Upper lobe of right lung (tissue), 1 donor: ENCODE measurements around the gene KCND3. TPM values are rescaled to one million over a fixed set of nuclear protein-coding genes. Genes with fewer than 3 reads are reported as not detected.

Source experiments
- ATAC-seq: fragments of 200-7000 bp; cut with Tn5 transposase; one replicate; pipeline ENCODE4 v1.9.1; 2020; ENCODE audit warnings: mild to moderate bottlenecking, moderate library complexity
- DNase-seq: peaks from one replicate; pipeline ENCODE4 v3.0.0-alpha.2; 2020
- H3K27ac ChIP-seq: fragments of 200-600 bp; one replicate; pipeline ENCODE4 v1.8.0; 2022
- H3K27me3 ChIP-seq: fragments of 200-600 bp; one replicate; pipeline ENCODE4 v1.8.0; 2022; ENCODE audit warnings: mild to moderate bottlenecking
- H3K36me3 ChIP-seq: fragments of 200-600 bp; one replicate; pipeline ENCODE4 v1.8.0; 2022
- H3K4me1 ChIP-seq: fragments of 200-600 bp; one replicate; pipeline ENCODE4 v1.8.0; 2022
- H3K4me3 ChIP-seq: fragments of 200-600 bp; one replicate; pipeline ENCODE4 v1.8.0; 2022; ENCODE audit warnings: mild to moderate bottlenecking
- H3K9me3 ChIP-seq: fragments of 200-600 bp; one replicate; pipeline ENCODE4 v1.8.0; 2022
- intact Hi-C: fragments of 100-400 bp; cut with DNase I; formaldehyde crosslinking; loops from one replicate; pipeline ENCODE4 v1.11.0; 2022
- total RNA-seq: library from RNA; stranded (reverse); fragmentation: NEBNext Ultra II Directional; extraction: Animal tissue kit (Norgen Biotek cat#: 25700); gene quantifications from one replicate; pipeline ENCODE4 v1.2.1, GENCODE V29; 2021
- TF ChIP-seq, protein P1 (sequence below): fragments of 200-600 bp; IDR thresholded peaks from one replicate; pipeline ENCODE4 v1.8.0; 2022; ENCODE audit warnings: antibody characterized with exemption
- donor health status: DM: no; HTN: yes; CAD: no; lungs with severe emphysema.

The KCND3 gene
- total RNA-seq, 1 donor from 2014 or later = 6.3 TPM

DNA sequence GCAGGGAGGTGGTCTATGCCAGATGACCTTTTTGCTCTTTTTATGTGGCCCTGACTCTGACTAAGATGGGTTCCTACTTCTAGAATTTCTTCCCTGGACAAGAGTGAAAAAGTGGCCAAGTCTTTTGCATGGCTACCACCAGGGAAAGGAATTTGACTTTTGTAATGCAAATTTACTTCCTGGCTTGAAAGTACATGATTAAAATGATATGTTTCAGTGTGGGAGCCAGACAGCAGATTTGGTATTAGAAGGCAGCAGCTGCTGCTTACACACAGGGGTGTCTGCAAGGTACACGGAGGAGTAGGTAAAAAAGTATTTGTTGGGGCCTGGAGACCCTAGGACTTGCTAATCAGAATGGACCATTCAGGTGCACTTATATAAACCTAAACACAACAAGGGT is 78.4 kb downstream of the KCND3 start:
- H3K27ac ChIP-seq = no peak overlapping the region
- intact Hi-C loops = no loop called here
- TF ChIP-seq, protein P1, sequence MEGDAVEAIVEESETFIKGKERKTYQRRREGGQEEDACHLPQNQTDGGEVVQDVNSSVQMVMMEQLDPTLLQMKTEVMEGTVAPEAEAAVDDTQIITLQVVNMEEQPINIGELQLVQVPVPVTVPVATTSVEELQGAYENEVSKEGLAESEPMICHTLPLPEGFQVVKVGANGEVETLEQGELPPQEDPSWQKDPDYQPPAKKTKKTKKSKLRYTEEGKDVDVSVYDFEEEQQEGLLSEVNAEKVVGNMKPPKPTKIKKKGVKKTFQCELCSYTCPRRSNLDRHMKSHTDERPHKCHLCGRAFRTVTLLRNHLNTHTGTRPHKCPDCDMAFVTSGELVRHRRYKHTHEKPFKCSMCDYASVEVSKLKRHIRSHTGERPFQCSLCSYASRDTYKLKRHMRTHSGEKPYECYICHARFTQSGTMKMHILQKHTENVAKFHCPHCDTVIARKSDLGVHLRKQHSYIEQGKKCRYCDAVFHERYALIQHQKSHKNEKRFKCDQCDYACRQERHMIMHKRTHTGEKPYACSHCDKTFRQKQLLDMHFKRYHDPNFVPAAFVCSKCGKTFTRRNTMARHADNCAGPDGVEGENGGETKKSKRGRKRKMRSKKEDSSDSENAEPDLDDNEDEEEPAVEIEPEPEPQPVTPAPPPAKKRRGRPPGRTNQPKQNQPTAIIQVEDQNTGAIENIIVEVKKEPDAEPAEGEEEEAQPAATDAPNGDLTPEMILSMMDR = no peak

DNA sequence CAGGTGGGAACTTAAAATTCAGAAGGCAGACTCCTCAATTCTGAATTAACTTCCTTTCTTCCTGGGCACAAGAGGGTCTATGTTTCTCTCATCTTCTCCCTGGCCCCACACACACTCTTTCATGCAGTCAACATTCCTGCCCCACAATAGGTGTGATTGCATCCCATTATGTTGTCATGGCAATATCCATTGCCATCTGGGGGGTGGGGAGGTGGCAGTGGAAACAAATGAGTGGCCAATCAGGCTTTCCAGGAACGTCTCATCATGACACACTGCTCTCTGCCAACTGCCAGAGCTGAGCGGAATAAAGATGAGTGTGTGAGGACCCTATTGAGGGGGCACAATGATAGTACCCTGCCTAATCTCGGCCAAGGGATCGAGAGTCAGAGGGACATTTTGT is 80.4 kb downstream of the KCND3 start:
- Histone ChIP-seq H3K27ac (no peak overlapping the region), H3K36me3 (no peaks in the 10 kb centered on the region), H3K4me3 (no peak overlapping the region), H3K4me1 (no peaks in the 10 kb centered on the region), H3K27me3 (no peaks in the 10 kb centered on the region), H3K9me3 (no peaks in the 10 kb centered on the region)
- intact Hi-C loops = no loop called here
- DNase-seq = no peak
- ATAC-seq = no peak
- TF ChIP-seq, protein P1 = no peak

More for the DNA sequence above, 78.4 kb downstream of the KCND3 start:
- H3K36me3 ChIP-seq = no peaks in the 10 kb centered on the region
- no peaks in the 10 kb centered on the region for H3K27me3 ChIP-seq
- no peak overlapping the region for H3K4me3 ChIP-seq
- no peaks in the 10 kb centered on the region for H3K4me1 ChIP-seq
- H3K9me3 ChIP-seq = no peaks in the 10 kb centered on the region
- ATAC-seq (no peak), DNase-seq (no peak)

DNA sequence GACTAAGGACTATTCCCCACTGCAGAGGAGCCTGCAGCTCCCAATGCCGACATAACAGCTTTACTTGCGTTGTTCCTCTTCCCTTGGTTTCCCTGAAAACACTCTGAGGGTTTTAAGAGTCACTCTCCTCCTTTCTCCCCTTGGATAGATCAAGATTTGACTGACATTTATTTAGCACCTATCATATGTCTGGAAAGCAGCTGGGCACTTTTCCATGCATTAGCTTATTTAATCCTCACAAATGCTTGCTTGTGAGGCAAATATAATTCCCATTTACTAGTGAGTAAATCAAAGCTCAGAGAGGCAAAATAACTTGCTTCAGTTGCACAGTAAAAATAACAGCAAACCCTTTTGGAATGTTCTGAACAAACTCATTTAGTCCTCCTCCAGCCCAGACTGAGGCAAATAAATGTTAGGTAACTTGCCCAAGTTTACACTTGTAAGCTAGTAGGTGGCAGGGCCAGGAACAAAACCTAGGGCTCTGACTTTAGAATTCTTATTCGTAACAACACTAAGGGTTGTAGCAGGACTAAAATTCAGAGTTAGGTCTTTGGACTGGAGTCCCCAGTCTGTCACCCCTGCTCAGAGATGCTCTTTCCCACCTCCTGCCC is 81.4 kb downstream of the KCND3 start:
- Histone ChIP-seq H3K9me3 (no peaks in the 10 kb centered on the region), H3K36me3 (no peaks in the 10 kb centered on the region), H3K4me3 (no peak overlapping the region), H3K27ac (no peak overlapping the region), H3K27me3 (no peaks in the 10 kb centered on the region), H3K4me1 (no peaks in the 10 kb centered on the region)
- DNase-seq (no peak), ATAC-seq (no peak)
- intact Hi-C loops = no loop called here
- TF ChIP-seq, protein P1 = no peak

DNA sequence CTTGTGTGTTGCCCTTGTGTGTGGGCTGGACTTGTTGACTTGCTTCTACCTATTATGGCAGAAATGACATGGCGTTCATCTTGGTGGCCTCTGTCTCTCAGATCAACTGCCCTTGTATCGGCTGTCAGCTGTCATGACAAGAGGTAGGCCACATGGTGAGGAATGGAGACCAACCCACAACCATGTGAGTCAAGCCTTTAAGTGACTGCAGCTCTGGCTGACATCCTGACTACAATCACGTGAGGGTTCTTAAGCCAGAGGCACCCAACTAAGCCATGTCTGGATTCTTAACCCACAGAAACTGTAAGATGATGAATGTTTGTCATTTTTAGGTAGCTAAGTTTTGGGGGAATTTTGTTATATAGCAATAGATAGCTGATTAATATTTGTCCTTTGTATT is 82.1 kb downstream of the KCND3 start:
- no peak overlapping the region for H3K4me3 ChIP-seq
- H3K9me3 ChIP-seq = no peaks in the 10 kb centered on the region
- H3K4me1 ChIP-seq = no peaks in the 10 kb centered on the region
- no peak overlapping the region for H3K27ac ChIP-seq
- H3K27me3 ChIP-seq = no peaks in the 10 kb centered on the region
- TF ChIP-seq, protein P1 = no peak
- intact Hi-C loops = no loop called here
- no peaks in the 10 kb centered on the region for H3K36me3 ChIP-seq
- DNase-seq = no peak
- no peak for ATAC-seq

DNA sequence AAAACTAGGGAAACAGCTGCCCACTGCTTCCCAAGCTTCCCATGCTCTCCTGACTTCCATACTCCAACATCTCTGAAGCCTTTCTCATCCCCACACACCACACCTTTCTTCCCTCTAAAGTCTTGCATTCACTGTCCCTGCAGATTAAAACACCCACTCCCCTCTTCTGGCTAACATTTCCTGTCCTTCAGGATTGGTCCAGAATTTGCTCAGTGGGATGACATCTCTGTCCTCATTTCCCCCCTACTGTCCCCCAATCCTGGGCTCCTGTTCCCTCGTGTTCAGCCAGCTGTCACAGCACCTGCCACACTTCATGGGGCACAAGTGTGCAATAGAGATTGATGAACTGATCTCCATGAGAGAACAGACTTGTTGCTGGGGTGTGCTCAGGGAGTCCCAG is 82.7 kb downstream of the KCND3 start:
- TF ChIP-seq, protein P1 = no peak
- H3K27me3 ChIP-seq = no peaks in the 10 kb centered on the region
- intact Hi-C loops = no loop called here
- H3K36me3 ChIP-seq = no peaks in the 10 kb centered on the region
- H3K4me1 ChIP-seq = no peaks in the 10 kb centered on the region
- no peak overlapping the region for H3K4me3 ChIP-seq
- H3K27ac ChIP-seq = no peak overlapping the region
- ATAC-seq = no peak
- H3K9me3 ChIP-seq = no peaks in the 10 kb centered on the region
- DNase-seq = no peak

DNA sequence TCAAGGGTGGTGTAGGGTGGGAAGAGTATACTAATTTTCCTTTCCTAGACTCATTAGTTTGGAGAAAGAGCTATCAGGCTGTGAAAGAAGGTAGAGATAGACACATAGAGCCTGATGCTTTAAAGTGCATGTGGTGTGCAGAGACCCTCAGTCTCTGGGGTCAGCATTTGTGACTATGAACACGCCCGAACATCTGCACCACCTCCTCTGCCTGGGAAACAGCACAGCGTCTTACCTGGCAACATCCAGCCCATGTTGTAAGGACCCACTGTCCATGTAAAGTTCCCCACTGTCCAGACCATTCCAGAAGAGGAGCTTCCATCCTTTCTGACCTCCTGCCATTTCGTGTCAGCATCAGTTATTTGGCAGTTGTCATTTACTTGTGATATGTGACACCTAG is 83.4 kb downstream of the KCND3 start:
- H3K4me3 ChIP-seq = no peak overlapping the region
- H3K9me3 ChIP-seq = no peaks in the 10 kb centered on the region
- intact Hi-C loops = no loop called here
- ATAC-seq = no peak
- no peaks in the 10 kb centered on the region for H3K36me3 ChIP-seq
- no peak for DNase-seq
- no peak overlapping the region for H3K27ac ChIP-seq
- no peaks in the 10 kb centered on the region for H3K4me1 ChIP-seq
- H3K27me3 ChIP-seq = no peaks in the 10 kb centered on the region
- TF ChIP-seq, protein P1 = no peak
